HepG2 (cell line): ENCODE measurements around the gene FAM53B. TPM values are rescaled to one million over a fixed set of nuclear protein-coding genes. Genes with fewer than 3 reads are reported as not detected.

ENCODE experiments used
- ATAC-seq: fragments of 200-7000 bp; cut with Tn5 transposase; 3 replicates; pipeline ENCODE4 v1.9.1; 2020; ENCODE audit warnings: mild to moderate bottlenecking, moderate library complexity
- BruUV-seq: library from RNA; stranded (reverse); fragments of 400-500 nt; replicated peaks from 2 replicates; lab custom pipeline; 2021; lab: Mats Ljungman, UMichigan
- CTCF ChIA-PET: fragments of 300-600 bp; formaldehyde crosslinking; extraction: SDS; loops from one replicate; lab custom pipeline; 2021; ENCODE audit warnings: low total read pairs, inconsistent platforms, low intra/inter-chr PET ratio; lab: Yijun Ruan, JAX
- POLR2A ChIA-PET: fragments of 350-600 bp; sonication (Branson Sonifier 250); formaldehyde crosslinking; loops from one replicate; lab custom pipeline; 2020; ENCODE audit warnings: antibody characterized with exemption, inconsistent platforms; lab: Yijun Ruan, JAX
- DNase-seq: peaks from one replicate; pipeline ENCODE4 v3.0.0-alpha.2; 2015; ENCODE audit warnings: low spot score
- FAIRE-seq: peaks from 3 replicates; lab custom pipeline; 2011; peaks lifted over from hg19 to GRCh38; lab: Jason Lieb, UNC
- H2AFZ ChIP-seq: one replicate; pipeline ENCODE4 v1.6.1; 2011; ENCODE audit warnings: low read length, inconsistent platforms
- H3K27ac ChIP-seq: fragments of 300-600 bp; 3 replicates; pipeline ENCODE4 v1.8.0; 2011; ENCODE audit warnings: mixed run types, mild to moderate bottlenecking, mixed read lengths, low read length, inconsistent platforms; ENCODE audit not compliant: insufficient read depth; ENCODE audit errors: extremely low read length
- H3K27me3 ChIP-seq, 2 experiments: fragments of 200-600 bp in 1 of 2; 2 replicates in 1 of 2; 3 replicates in 1 of 2; pipeline versions ENCODE4 v1.6.0 to v1.8.0; 2011; ENCODE audit warnings: low read length in 2 of 2, mild to moderate bottlenecking in 2 of 2, moderate library complexity in 2 of 2, inconsistent platforms in 1 of 2; ENCODE audit not compliant: insufficient read depth in 2 of 2, control insufficient read depth in 1 of 2
- H3K36me3 ChIP-seq, 2 experiments: fragments of 200-600 bp in 1 of 2; replicated peaks in 1 of 2; 2 replicates in 1 of 2; 3 replicates in 1 of 2; pipeline versions ENCODE4 v1.5.1 to v1.8.0; 2011; ENCODE audit warnings: low read length in 2 of 2, inconsistent platforms in 1 of 2; ENCODE audit not compliant: insufficient read depth in 2 of 2, control insufficient read depth in 1 of 2
- H3K4me1 ChIP-seq: 2 replicates; pipeline ENCODE4 v1.5.1; 2012; ENCODE audit warnings: low read length, inconsistent platforms; ENCODE audit not compliant: insufficient read depth
- H3K4me2 ChIP-seq: 2 replicates; pipeline ENCODE4 v1.6.0; 2011; ENCODE audit warnings: low read depth, low read length, inconsistent platforms
- H3K4me3 ChIP-seq, 3 experiments: fragments of 200-600 bp in 1 of 3; sonication (generic), shearing (Covaris generic) in 1 of 3; replicated peaks in 1 of 3; 2 replicates each; pipeline ENCODE4 v1.5.1; 2011 to 2016; ENCODE audit warnings: low read length in 3 of 3, inconsistent platforms in 2 of 3, low read depth in 2 of 3, mild to moderate bottlenecking in 2 of 3, control low read depth in 1 of 3, mixed read lengths in 1 of 3; ENCODE audit not compliant: insufficient read depth in 1 of 3
- H3K79me2 ChIP-seq: one replicate; pipeline ENCODE4 v1.6.1; 2011; ENCODE audit warnings: low read length, inconsistent platforms; ENCODE audit not compliant: insufficient read depth
- H3K9ac ChIP-seq: 2 replicates; pipeline ENCODE4 v1.6.0; 2011; ENCODE audit warnings: mild to moderate bottlenecking, low read depth, low read length, inconsistent platforms; ENCODE audit not compliant: insufficient read depth
- H3K9me3 ChIP-seq: 2 replicates; pipeline ENCODE4 v1.5.1; 2012; ENCODE audit warnings: mild to moderate bottlenecking, low read length
- H4K20me1 ChIP-seq: 2 replicates; pipeline ENCODE4 v1.6.0; 2011; ENCODE audit warnings: inconsistent platforms, mild to moderate bottlenecking, low read length, moderate library complexity; ENCODE audit not compliant: insufficient read depth
- ATRX ChIP-seq: sonication (generic); formaldehyde crosslinking; IDR thresholded peaks from 2 replicates; pipeline ENCODE4 v1.4.0; 2020; ENCODE audit warnings: missing genetic modification reagents, borderline replicate concordance
- CREBL2 ChIP-seq: sonication (generic); formaldehyde crosslinking; IDR thresholded peaks from 2 replicates; pipeline ENCODE4 v1.8.1; 2023; ENCODE audit warnings: missing genetic modification reagents, mild to moderate bottlenecking, borderline replicate concordance
- EHMT2 ChIP-seq: fragments of 200-600 bp; sonication (generic); IDR thresholded peaks from 2 replicates; pipeline ENCODE4 v1.7.0; 2017; ENCODE audit warnings: antibody characterized with exemption, low read depth, low read length, borderline replicate concordance
- FOXA1 ChIP-seq, 2 experiments: fragments of 450-650 bp in 1 of 2; sonication (generic) in 1 of 2; formaldehyde crosslinking in 1 of 2; IDR thresholded peaks; 2 replicates each; pipeline versions ENCODE4 v1.4.0 to v1.6.1; 2016 to 2020; ENCODE audit warnings: missing genetic modification reagents in 1 of 2
- HIVEP1 ChIP-seq: sonication (generic); formaldehyde crosslinking; IDR thresholded peaks from 2 replicates; pipeline ENCODE4 v1.4.0; 2020; ENCODE audit warnings: mild to moderate bottlenecking, missing genetic modification reagents
- IKZF5 ChIP-seq: IDR thresholded peaks from 2 replicates; pipeline ENCODE4 v1.6.1; 2018; ENCODE audit warnings: missing genetic modification reagents, mild to moderate bottlenecking, missing compliant biosample characterization
- MAFK ChIP-seq, 2 experiments: IDR thresholded peaks in 1 of 2; conservative IDR thresholded peaks in 1 of 2; 2 replicates each; pipeline ENCODE4 v1.6.1; 2011; ENCODE audit warnings: improper control_type of control experiment in 2 of 2, low read length in 2 of 2
- MEF2D ChIP-seq: sonication (generic); formaldehyde crosslinking; IDR thresholded peaks from 2 replicates; pipeline ENCODE4 v1.5.1; 2020; ENCODE audit warnings: mild to moderate bottlenecking, missing genetic modification reagents
- MZF1 ChIP-seq: sonication (generic); formaldehyde crosslinking; IDR thresholded peaks from 2 replicates; pipeline ENCODE4 v1.8.1; 2023; ENCODE audit warnings: mild to moderate bottlenecking, missing genetic modification reagents, borderline replicate concordance
- NFYC ChIP-seq: IDR thresholded peaks from 2 replicates; pipeline ENCODE4 v1.6.1; 2016; ENCODE audit warnings: missing genetic modification reagents, missing compliant biosample characterization
- NR1H2 ChIP-seq: sonication (generic); formaldehyde crosslinking; IDR thresholded peaks from 2 replicates; pipeline ENCODE4 v1.8.1; 2022; ENCODE audit warnings: low read depth, missing genetic modification reagents, borderline replicate concordance
- PHB2 ChIP-seq: fragments of 450-650 bp; IDR thresholded peaks from 2 replicates; pipeline ENCODE4 v1.6.1; 2018; ENCODE audit not compliant: partially characterized antibody
- PHF5A ChIP-seq: IDR thresholded peaks from one replicate; pipeline ENCODE4 v1.6.1; 2018; ENCODE audit warnings: low read depth, missing genetic modification reagents; ENCODE audit not compliant: unreplicated experiment
- RXRB ChIP-seq: IDR thresholded peaks from 2 replicates; pipeline ENCODE4 v1.6.1; 2016; ENCODE audit warnings: borderline replicate concordance, missing genetic modification reagents, missing compliant biosample characterization
- SAFB2 ChIP-seq: sonication (generic); formaldehyde crosslinking; IDR thresholded peaks from 2 replicates; pipeline ENCODE4 v1.5.1; 2020; ENCODE audit warnings: missing genetic modification reagents, low read depth, mild to moderate bottlenecking, borderline replicate concordance
- SMYD3 ChIP-seq: sonication (generic); formaldehyde crosslinking; IDR thresholded peaks from 2 replicates; pipeline ENCODE4 v1.8.1; 2023; ENCODE audit warnings: mild to moderate bottlenecking, missing genetic modification reagents
- XRCC5 ChIP-seq: fragments of 200-400 bp; formaldehyde crosslinking; optimal IDR thresholded peaks from 2 replicates; pipeline ENCODE3; 2017; ENCODE audit warnings: mild to moderate bottlenecking, low read length
- ZNF256 ChIP-seq: sonication (generic); formaldehyde crosslinking; conservative IDR thresholded peaks from 2 replicates; pipeline ENCODE4 v1.4.0; 2020; ENCODE audit warnings: missing genetic modification reagents
- ZNF432 ChIP-seq: sonication (generic); formaldehyde crosslinking; IDR thresholded peaks from 2 replicates; pipeline ENCODE4 v1.5.0; 2020; ENCODE audit warnings: missing genetic modification reagents, mild to moderate bottlenecking, borderline replicate concordance
- ZNF510 ChIP-seq: sonication (generic); formaldehyde crosslinking; IDR thresholded peaks from 2 replicates; pipeline ENCODE4 v1.4.0; 2020; ENCODE audit warnings: low read depth, mild to moderate bottlenecking, missing genetic modification reagents
- ZSCAN29 ChIP-seq: sonication (generic); formaldehyde crosslinking; conservative IDR thresholded peaks from 2 replicates; pipeline ENCODE4 v1.4.0; 2020; ENCODE audit warnings: mild to moderate bottlenecking, missing genetic modification reagents
- WGBS: methylation state at CpG from one replicate; pipeline ENCODE4 v1.1.6; 2017; ENCODE audit warnings: low lambda C conversion rate; 5-methylcytosine and 5-hydroxymethylcytosine counted together
- in situ Hi-C: cut with HindIII; loops from 2 replicates; pipeline ENCODE4 v1.10.0; 2017; ENCODE audit warnings: low pct_unique_long_range_greater_than_20kb; ENCODE audit not compliant: extremely low pct_ligation_motif_present
- intact Hi-C: fragments of 100-400 bp; cut with micrococcal nuclease; formaldehyde crosslinking; loops from one replicate; pipeline ENCODE4 v1.10.0; 2022; ENCODE audit not compliant: unreplicated experiment
- polyA plus RNA-seq, 8 experiments: library from polyadenylated mRNA; depleted of rRNA in 3 of 8; stranded (reverse) in 7 of 8; unstranded in 1 of 8; fragments of >200 nt; fragmentation: Illumina TruSeq in 4 of 8; extraction: Trizol in 4 of 8; gene quantifications; 2 replicates each; pipeline versions ENCODE4 v1.2.1 to v1.2.3, GENCODE V29; 2011 to 2016; ENCODE audit warnings: low read depth in 4 of 8, missing spikeins in 1 of 8, mixed read lengths in 1 of 8; ENCODE audit not compliant: insufficient read depth in 1 of 8
- total RNA-seq, 5 experiments: library from RNA; depleted of rRNA; stranded (reverse); fragments of >200 nt; fragmentation: Illumina TruSeq; extraction: Trizol; gene quantifications; 2 replicates each; pipeline ENCODE4 v1.2.3, GENCODE V29; 2016; ENCODE audit warnings: low read depth in 1 of 5
- TF ChIP-seq, protein P1 (sequence below): IDR thresholded peaks from 2 replicates; pipeline ENCODE4 v1.6.1; 2016; ENCODE audit warnings: missing biosample characterization, missing genetic modification reagents, low read depth

FAM53B gene
- total and polyA plus RNA-seq, 2 of the 13 experiments (the other 11 are each of a cell fraction or from before 2014, with no cell fraction given): 6.4 to 19.3 TPM

DNA sequence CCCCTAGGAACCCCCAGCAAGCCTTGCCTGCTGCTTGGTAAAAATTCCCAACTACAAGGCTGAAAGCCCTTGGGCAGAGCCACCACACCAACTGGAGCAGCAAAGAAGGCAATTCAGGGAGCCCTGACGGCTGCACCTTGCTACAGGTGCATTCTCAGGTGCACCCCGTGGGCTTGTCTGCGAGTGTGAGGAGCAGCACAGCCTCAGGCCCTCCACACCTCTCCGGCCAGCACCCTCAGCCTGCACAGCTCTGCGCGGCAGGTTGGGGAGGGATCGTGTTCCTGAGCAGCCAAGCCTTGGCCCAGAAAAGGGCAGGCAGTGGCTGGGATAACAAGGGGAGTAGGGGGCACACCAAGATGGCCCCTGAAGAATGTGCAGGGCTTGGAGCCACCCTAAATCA is 104.1 kb downstream of the FAM53B start (continued):
- no peak for TF ChIP-seq MEF2D
- TF ChIP-seq FOXA1 (IDR thresholded peaks at IDR 0.05): no peak
- TF ChIP-seq FOXA1 (CRISPR knock-in tag; IDR thresholded peaks at IDR 0.05): no peak
- no peak for TF ChIP-seq MAFK (conservative IDR thresholded peaks at IDR 0.05 in 1 of 2, IDR thresholded peaks at IDR 0.05 in 1 of 2; ENCODE audit: low read length in 2 of 2)
- no peak for TF ChIP-seq ZNF510 (CRISPR knock-in tag)
- TF ChIP-seq ATRX (CRISPR knock-in tag): no peak
- TF ChIP-seq ZNF256 (CRISPR knock-in tag): no peak

DNA sequence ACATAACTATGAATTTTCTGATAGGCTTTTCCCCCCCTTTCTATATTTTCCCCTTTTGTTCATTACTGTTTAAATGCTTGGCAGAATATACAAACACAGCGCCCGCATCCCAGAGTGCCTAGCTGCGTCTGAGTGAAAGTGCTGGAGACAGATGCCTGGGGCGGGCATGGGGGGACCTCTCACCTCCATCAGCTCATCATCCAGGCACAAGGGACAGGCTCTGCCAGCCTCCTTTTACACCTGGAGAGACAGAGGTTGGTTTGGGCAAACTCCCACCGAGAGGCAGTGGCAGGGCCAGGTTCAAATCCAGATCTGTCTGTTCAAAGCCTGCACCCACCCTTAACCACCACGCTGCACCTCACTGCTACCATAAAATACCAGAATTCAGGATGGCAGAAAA is 104.5 kb downstream of the FAM53B start:
- TF ChIP-seq EHMT2 (no peak), NR1H2 (no peak), HIVEP1 (CRISPR knock-in tag) (no peak), ZNF432 (CRISPR knock-in tag) (no peak), PHB2 (no peak), SMYD3 (CRISPR knock-in tag) (no peak), PHF5A (CRISPR knock-in tag) (no peak), ZSCAN29 (no peak), IKZF5 (no peak), XRCC5 (no peak), RXRB (CRISPR knock-in tag) (no peak), SAFB2 (no peak), MZF1 (CRISPR knock-in tag) (no peak), CREBL2 (CRISPR knock-in tag) (no peak), NFYC (no peak)
- TF ChIP-seq, protein P1, sequence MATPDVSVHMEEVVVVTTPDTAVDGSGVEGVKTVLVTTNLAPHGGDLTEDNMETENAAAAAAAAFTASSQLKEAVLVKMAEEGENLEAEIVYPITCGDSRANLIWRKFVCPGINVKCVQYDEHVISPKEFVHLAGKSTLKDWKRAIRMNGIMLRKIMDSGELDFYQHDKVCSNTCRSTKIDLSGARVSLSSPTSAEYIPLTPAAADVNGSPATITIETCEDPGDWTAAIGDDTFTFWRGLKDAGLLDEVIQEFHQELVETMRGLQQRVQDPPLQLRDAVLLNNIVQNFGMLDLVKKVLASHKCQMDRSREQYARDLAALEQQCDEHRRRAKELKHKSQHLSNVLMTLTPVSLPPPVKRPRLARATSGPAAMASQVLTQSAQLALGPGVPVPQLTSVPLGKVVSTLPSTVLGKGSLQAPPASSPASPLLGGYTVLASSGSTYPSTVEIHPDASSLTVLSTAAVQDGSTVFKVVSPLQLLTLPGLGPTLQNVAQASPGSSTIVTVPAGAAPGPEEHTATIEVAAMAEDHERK (CRISPR knock-in tag): no peak
- no peaks in the 10 kb centered on the region for H3K9me3 ChIP-seq
- H3K9ac ChIP-seq: no peak overlapping the region
- no peak for FAIRE-seq
- intact Hi-C loops (no loop called here), in situ Hi-C loops (no loop called here)
- H3K4me3 ChIP-seq: no peak overlapping the region
- ChIA-PET CTCF (no interaction called here), POLR2A (no interaction called here)
- whole genome bisulfite sequencing: 99% methylated on average over 6 of the region's 6 CpGs
- no peak for DNase-seq
- peaks cover 0 to 3% of the 10 kb centered on the region in 2 experiments; a peak in 2 of 5 replicates for H3K36me3 ChIP-seq
- no TSS peak for BruUV-seq
- H4K20me1 ChIP-seq: 0 out of 2 replicates have a peak, but pooled peaks cover 3% of the 10 kb centered on the region
- no peak for ATAC-seq
- H3K4me1 ChIP-seq: no peaks in the 10 kb centered on the region
- H2AFZ ChIP-seq: no peak overlapping the region
- no peaks in the 10 kb centered on the region for H3K27me3 ChIP-seq
- H3K27ac ChIP-seq: no peak overlapping the region
- no peaks in the 10 kb centered on the region for H3K79me2 ChIP-seq
- no peak overlapping the region for H3K4me2 ChIP-seq
